K562 (cell line): ENCODE measurements around the gene ANO6. TPM values are rescaled to one million over a fixed set of nuclear protein-coding genes. Genes with fewer than 3 reads are reported as not detected.

Experiments
- CBX2 ChIP-seq: fragments of 200-600 bp; sonication (generic); IDR thresholded peaks from one replicate; pipeline ENCODE4 v1.6.1; 2012; ENCODE audit warnings: mild to moderate bottlenecking, low read length, inconsistent platforms; ENCODE audit not compliant: insufficient read depth, poor library complexity, severe bottlenecking
- RBM17 ChIP-seq: fragments of 200-400 bp; formaldehyde crosslinking; IDR thresholded peaks from 2 replicates; pipeline ENCODE4 v1.6.1; 2017; ENCODE audit warnings: low read depth, mild to moderate bottlenecking, low read length, borderline replicate concordance
- polyA plus RNA-seq, 8 experiments: library from polyadenylated mRNA; depleted of rRNA in 4 of 8; stranded (reverse) in 5 of 8; unstranded in 3 of 8; fragments of >200 nt; fragmentation: Nextera tagmentation in 2 of 8; fragmentation: Illumina TruSeq in 1 of 8; extraction: Ambion mirVana in 2 of 8; extraction: Trizol in 1 of 8; gene quantifications; 2 replicates each; pipeline versions ENCODE4 v1.2.1 to v1.2.3, GENCODE V29; 2011 to 2014; ENCODE audit warnings: inconsistent platforms in 1 of 8, missing spikeins in 1 of 8
- total RNA-seq, 7 experiments: library from RNA; depleted of rRNA in 6 of 7; stranded (reverse); fragments of >200 nt in 6 of 7; fragmentation: Illumina TruSeq in 2 of 7; extraction: Trizol in 2 of 7; gene quantifications; 2 replicates each; pipeline versions ENCODE4 v1.2.1 to v1.2.3, GENCODE V29; 2011 to 2021; ENCODE audit warnings: low replicate concordance in 1 of 7
- TF ChIP-seq, protein P1 (sequence below): fragments of 200-600 bp; sonication (generic); IDR thresholded peaks from one replicate; pipeline ENCODE4 v1.6.1; 2012; ENCODE audit warnings: mild to moderate bottlenecking, low read depth, low read length, inconsistent platforms

ANO6 gene
- total and polyA plus RNA-seq, 9 of the 15 experiments (the other 6 are each of a cell fraction or from before 2014, with no cell fraction given), result 3.5 to 24.7 (median 20.3) TPM

DNA sequence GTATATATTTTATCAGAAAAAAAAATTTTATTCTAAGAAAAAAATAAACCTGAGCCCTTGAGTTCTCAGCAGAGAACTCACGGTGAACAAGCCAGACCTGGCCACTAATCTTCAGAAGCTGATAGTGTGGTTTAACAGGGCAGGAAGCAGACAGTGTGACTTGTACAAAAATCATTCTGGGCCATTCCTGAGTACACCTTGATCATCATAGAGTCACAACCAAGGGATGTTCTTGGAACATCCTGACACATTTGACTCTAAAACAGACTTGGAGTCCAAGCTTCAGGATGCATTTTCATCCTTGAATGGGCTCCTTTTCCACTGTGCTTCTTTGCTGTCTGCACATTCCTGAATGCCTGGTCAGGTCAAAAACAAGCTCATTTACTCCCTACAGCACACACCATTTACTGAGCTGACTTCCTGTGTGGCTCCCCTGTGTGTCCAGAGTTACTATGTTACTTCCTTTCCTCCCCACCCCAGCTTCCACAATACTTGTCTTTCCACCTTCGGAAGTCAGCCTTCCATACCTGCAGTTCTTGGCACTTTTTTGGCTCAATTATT, 112.0 kb downstream of the ANO6 start (continued):
- TF ChIP-seq, protein P1, sequence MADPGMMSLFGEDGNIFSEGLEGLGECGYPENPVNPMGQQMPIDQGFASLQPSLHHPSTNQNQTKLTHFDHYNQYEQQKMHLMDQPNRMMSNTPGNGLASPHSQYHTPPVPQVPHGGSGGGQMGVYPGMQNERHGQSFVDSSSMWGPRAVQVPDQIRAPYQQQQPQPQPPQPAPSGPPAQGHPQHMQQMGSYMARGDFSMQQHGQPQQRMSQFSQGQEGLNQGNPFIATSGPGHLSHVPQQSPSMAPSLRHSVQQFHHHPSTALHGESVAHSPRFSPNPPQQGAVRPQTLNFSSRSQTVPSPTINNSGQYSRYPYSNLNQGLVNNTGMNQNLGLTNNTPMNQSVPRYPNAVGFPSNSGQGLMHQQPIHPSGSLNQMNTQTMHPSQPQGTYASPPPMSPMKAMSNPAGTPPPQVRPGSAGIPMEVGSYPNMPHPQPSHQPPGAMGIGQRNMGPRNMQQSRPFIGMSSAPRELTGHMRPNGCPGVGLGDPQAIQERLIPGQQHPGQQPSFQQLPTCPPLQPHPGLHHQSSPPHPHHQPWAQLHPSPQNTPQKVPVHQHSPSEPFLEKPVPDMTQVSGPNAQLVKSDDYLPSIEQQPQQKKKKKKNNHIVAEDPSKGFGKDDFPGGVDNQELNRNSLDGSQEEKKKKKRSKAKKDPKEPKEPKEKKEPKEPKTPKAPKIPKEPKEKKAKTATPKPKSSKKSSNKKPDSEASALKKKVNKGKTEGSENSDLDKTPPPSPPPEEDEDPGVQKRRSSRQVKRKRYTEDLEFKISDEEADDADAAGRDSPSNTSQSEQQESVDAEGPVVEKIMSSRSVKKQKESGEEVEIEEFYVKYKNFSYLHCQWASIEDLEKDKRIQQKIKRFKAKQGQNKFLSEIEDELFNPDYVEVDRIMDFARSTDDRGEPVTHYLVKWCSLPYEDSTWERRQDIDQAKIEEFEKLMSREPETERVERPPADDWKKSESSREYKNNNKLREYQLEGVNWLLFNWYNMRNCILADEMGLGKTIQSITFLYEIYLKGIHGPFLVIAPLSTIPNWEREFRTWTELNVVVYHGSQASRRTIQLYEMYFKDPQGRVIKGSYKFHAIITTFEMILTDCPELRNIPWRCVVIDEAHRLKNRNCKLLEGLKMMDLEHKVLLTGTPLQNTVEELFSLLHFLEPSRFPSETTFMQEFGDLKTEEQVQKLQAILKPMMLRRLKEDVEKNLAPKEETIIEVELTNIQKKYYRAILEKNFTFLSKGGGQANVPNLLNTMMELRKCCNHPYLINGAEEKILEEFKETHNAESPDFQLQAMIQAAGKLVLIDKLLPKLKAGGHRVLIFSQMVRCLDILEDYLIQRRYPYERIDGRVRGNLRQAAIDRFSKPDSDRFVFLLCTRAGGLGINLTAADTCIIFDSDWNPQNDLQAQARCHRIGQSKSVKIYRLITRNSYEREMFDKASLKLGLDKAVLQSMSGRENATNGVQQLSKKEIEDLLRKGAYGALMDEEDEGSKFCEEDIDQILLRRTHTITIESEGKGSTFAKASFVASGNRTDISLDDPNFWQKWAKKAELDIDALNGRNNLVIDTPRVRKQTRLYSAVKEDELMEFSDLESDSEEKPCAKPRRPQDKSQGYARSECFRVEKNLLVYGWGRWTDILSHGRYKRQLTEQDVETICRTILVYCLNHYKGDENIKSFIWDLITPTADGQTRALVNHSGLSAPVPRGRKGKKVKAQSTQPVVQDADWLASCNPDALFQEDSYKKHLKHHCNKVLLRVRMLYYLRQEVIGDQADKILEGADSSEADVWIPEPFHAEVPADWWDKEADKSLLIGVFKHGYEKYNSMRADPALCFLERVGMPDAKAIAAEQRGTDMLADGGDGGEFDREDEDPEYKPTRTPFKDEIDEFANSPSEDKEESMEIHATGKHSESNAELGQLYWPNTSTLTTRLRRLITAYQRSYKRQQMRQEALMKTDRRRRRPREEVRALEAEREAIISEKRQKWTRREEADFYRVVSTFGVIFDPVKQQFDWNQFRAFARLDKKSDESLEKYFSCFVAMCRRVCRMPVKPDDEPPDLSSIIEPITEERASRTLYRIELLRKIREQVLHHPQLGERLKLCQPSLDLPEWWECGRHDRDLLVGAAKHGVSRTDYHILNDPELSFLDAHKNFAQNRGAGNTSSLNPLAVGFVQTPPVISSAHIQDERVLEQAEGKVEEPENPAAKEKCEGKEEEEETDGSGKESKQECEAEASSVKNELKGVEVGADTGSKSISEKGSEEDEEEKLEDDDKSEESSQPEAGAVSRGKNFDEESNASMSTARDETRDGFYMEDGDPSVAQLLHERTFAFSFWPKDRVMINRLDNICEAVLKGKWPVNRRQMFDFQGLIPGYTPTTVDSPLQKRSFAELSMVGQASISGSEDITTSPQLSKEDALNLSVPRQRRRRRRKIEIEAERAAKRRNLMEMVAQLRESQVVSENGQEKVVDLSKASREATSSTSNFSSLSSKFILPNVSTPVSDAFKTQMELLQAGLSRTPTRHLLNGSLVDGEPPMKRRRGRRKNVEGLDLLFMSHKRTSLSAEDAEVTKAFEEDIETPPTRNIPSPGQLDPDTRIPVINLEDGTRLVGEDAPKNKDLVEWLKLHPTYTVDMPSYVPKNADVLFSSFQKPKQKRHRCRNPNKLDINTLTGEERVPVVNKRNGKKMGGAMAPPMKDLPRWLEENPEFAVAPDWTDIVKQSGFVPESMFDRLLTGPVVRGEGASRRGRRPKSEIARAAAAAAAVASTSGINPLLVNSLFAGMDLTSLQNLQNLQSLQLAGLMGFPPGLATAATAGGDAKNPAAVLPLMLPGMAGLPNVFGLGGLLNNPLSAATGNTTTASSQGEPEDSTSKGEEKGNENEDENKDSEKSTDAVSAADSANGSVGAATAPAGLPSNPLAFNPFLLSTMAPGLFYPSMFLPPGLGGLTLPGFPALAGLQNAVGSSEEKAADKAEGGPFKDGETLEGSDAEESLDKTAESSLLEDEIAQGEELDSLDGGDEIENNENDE, result no peak
- TF ChIP-seq CBX2 (no peak), RBM17 (no peak)
